HG02678 (cell line): ENCODE results near the gene FZD2.
"Not testable (repeated sequence)": the region's sequence is repeated elsewhere in the genome, so short reads cannot be mapped to it uniquely, and the experiment has no call there.

Experiments
- ATAC-seq: cut with Tn5 transposase; IDR thresholded peaks from one replicate; pipeline ENCODE4 v1.9.1; 2021; ENCODE audit warnings: mild to moderate bottlenecking, moderate library complexity; ENCODE audit not compliant: unreplicated experiment

FZD2 gene

DNA sequence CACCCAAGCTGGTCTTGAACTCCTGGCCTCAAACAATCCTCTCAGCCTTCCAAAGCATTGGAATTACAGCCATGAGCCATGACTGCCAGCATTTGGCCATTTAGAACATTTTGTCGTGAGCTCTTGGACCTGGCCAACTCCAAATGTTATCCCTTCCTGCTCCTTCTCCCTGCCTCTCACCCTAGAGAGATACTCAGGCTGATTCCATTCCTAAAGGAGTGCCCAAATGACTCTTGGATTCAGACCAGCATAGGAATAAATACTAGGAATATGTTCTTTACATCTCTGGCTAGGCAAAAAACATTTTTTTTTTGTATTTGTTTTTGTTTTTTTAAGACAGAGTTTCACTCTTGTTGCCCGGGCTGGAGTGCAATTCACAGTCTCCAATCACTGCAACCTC lies 15.5 kb downstream of the FZD2 start:
- no peak for ATAC-seq

DNA sequence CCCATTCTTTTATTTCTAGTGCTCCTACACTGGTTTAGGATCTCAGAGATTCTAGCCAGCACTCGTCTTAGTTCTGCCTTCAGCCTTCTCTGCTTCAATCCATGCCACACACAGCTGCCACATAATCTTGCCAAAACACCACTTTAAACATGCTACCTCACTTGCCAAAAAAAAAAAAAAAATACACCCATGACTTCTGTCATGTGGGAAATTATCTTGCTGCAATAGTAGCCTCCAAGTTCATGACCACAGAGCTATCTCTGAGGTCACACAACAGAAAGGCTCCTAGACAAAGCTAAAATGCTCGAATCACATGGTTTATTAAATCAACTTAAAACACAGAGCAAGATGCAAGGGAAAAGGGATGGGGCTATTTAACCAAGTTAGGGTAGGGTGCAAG lies 18.1 kb downstream of the FZD2 start:
- ATAC-seq: no peak

DNA sequence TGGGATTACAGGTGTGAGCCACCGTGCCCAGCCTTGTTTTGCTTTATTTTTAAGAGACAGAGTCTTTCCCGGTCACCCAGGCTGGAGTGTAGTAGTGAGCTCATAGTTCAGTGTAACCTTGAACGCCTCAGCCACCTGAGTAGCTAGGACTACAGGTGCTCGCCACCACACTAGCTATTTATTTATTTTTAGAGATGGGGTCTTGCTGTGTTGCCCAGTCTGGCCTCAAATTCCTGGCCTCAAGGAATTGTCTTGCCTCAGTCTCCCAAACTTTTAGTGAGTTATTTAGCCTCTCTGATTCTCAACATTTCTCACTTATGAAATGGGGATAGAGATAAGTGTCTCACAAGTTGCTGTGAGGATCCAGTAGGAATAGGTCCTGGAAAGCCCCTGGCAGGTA lies 21.7 kb downstream of the FZD2 start:
- ATAC-seq: no peak

DNA sequence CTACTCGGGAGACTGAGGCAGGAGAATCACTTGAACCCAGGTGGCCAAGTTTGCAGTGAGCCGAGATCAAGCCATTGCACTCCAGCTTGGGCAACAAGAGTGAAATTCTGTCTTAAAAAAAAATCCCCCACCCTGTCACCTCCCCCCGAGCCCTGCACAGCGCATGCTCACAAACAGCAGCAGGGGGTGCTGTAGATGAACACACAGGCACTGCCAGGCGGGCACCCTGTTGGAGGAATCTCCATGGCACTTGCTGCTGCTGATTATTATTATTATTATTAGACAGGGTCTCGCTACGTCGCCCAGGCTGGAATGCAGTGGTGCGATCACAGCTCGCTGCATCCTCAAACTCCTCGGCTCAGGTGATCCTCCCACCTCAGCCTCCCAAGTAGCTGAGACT lies 24.6 kb downstream of the FZD2 start:
- no peak for ATAC-seq

DNA sequence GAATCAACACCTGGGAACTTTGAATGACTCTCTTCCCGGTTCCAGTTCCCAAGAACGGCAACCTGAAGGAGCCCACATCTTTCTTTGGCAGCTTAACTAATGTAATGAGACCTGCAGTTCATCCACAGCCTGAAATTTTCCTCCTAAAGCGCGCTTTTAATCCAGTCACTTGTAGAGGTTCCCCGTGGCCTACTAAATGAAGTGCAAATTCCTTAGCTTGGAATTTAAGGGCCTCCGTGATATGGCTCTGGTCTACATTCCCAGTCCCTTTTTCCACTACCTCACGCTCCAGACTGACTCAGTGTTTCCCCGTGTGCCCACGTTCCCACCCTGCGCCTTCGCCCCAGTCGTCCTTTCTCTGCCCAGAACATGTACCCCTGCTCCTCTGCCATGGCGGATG lies 27.2 kb downstream of the FZD2 start:
- ATAC-seq: no peak

DNA sequence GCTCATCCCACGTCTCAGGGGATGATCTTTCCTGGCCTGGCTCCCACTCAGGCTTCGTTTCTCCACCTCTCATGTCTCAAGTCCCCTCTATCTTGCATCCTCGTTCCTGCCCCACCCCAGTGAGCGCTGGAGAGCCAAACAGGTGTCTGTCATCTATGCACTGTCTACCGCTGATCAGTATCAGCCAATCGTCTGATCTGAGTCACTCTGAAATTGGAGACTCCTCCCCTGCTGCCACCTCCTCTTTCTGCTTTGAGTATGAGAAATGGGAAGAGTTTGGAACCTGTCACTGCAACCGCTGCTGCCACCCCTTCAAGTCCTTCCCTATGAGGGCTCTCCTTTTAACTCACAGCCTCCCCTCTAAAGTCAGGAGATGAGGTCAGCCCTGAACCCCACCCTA lies 28.0 kb downstream of the FZD2 start:
- no peak for ATAC-seq

DNA sequence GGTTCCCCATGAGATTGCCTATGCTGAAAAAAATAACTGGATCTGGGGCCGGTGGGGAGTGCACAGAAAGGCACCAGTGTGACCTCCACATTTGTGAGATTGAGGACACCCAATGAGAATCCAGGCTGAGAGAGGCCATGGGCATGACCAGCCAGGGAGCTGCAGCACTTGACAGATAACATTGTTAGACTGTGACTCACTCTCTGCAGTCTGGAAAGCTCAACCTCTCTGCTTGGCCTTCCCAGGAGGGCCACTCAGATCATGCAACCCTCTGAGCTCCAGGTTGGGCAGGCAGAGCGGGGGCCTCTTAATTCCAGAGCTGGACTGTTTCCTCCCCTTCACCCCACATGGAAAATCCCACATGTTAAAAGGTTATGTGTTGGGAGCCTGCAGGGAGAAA lies 30.1 kb downstream of the FZD2 start:
- ATAC-seq: no peak

DNA sequence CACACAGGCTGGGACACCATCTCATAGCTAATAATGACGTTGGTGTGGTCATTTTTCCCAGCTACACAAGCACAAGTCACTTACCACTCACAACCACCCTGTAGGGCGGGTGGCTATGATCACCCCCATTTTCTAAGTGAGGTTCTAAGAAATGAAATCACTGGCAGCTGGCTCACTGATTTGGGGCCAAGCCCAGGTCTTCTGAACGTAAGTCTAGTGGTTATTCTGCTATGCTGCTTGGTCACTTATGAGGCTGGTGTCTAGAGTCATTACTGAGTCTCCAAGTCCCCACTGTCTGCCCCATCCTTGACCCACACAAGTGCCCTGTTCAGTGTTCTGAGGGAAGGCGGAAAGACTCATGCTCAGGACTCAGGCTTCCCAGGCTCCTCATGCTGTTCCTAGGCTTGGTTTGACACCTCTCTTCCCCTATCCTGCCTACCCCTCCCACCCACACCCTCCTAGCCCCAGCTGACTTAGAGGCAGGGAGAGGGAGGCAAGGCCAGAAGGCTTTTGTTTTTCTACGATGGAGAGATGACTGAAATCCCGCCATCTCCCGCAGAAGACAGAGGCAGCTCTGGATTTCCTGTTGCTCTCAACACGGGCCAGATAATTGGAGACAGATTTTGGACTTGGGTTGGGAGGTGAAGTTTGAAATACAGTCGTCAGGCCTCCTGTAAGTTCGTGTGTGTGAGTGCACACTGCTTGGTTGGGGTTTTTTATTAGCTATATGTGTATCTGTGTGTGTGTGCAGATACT lies 32.2 kb downstream of the FZD2 start:
- no peak for ATAC-seq

DNA sequence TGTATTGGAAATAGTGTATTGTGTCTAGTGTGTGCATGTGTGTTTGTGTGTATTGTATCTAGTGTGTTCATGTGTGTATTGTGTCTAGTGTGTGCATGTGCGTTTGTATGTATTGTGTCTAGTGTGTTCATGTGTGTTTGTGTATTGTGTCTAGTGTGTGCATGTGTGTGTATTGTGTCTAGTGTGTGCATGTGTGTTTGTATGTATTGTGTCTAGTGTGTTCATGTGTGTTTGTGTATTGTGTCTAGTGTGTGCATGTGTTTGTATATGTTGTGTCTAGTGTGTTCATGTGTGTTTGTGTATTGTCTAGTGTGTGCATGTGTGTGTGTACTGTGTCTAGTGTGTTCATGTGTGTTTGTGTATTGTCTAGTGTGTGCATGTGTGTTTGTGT lies 32.8 kb downstream of the FZD2 start:
- ATAC-seq: not testable (repeated sequence)

DNA sequence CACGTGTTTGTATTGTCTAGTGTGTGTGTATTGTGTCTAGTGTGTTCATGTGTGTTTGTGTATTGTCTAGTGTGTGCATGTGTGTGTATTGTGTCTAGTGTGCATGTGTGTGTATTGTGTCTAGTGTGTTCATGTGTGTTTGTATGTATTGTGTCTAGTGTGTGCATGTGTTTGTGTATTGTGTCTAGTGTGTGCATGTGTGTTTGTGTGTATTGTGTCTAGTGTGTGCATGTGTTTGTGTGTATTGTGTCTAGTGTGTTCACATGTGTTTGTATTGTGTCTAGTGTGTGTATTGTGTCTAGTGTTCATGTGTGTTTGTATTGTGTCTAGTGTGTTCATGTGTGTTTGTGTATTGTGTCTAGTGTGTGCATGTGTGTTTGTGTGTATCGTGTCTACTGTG lies 33.5 kb downstream of the FZD2 start:
- not testable (repeated sequence) for ATAC-seq

DNA sequence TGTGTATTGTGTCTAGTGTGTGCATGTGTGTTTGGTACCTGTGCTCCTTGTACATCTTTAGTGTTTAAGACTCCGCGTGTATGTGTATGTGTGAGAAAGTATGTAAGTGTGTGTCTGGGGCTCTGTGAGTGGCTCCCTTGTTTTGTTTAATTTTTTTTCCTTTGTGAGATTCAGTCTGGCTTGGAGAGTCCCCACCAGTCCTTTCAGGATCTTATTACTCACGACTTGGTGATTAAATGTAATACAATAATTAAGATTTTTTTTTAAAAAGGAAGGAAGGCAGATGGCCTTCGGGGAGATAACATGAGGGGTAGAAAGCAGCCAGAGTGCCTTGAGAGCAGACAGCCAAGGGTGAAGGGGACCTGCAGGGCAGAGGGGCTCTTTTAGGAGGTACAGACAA lies 33.9 kb downstream of the FZD2 start:
- no peak for ATAC-seq

DNA sequence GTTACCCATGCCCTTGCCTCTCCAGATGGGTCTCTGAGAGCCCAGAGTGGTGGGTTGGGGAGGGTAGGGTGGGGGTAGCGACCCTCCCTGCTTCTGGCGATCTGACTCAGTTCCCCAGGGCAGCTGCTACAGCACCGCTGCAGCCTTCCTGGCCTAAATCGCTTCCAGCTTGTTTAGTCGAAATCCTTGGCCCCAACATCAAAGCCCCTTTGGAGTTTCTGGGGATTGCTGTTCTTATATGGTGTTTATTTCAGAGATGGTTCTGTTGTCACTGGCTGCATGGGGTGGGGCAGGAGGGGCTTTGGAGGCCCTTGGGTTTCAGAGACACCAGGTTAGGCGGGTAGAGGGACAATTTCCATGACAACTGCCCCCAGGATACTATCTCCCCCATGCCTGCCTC lies 35.9 kb downstream of the FZD2 start:
- no peak for ATAC-seq

DNA sequence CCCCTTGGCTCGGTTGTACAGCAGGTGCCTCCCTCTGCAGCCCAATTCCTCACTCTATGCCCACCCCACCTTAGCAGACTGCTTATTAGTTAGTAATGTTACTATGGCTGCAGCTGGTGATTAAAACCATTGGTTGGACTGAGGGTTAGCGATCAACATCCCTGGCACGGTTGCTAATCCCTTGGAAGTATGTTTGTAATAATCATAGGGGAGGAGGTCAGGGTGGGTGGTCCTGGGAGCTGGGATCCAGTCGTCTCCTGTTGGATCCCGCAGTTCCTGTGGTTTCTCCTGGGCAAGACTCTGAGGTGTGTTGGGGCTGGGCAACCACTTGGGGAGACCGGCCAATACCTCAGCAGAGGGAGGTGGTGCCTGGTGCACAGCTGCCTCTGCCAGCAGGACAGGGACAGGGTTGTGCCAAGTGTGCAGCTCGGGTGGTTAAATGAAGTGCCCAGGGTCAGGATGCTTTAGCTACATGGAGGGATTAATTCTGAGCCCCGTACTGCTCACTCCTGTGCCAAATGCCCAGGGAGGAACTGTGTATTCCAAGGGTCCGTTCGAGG lies 38.0 kb downstream of the FZD2 start:
- no peak for ATAC-seq

DNA sequence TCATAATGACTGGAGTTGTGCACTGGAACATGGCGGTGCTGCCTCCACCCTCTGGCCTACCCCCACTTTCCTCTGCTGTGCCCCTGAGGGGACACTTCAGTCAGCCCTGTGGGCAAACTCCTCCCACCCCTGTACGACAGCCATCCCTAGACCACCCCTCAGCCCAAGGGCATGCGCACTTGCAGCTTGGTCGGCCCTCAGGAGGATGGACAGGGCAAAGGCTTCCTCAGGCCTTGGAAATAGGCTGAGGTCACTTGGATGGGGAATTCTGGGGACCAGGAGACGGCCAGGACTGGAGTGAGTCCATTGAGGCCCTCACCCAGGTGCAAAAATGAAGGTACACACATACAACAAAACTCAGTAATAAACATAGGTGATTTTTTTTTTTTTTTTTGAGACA lies 41.0 kb downstream of the FZD2 start:
- ATAC-seq: no peak

DNA sequence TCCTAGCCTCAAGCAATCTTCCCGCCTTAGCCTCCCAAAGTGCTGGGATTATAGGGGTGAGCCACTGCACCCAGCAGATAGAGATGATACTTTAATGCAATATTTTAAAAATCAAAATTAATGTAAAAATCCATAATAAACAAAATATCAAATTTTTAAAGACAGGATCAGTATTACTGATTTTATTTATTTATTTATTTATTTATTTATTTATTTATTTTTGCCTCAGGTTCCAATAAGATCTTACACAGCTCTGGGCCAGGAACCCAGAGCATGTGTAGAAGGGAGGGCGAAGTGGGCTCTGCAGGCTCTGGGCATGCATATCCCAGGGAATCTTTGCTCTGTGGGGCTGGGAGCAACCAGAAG lies 41.6 kb downstream of the FZD2 start:
- ATAC-seq: no peak

DNA sequence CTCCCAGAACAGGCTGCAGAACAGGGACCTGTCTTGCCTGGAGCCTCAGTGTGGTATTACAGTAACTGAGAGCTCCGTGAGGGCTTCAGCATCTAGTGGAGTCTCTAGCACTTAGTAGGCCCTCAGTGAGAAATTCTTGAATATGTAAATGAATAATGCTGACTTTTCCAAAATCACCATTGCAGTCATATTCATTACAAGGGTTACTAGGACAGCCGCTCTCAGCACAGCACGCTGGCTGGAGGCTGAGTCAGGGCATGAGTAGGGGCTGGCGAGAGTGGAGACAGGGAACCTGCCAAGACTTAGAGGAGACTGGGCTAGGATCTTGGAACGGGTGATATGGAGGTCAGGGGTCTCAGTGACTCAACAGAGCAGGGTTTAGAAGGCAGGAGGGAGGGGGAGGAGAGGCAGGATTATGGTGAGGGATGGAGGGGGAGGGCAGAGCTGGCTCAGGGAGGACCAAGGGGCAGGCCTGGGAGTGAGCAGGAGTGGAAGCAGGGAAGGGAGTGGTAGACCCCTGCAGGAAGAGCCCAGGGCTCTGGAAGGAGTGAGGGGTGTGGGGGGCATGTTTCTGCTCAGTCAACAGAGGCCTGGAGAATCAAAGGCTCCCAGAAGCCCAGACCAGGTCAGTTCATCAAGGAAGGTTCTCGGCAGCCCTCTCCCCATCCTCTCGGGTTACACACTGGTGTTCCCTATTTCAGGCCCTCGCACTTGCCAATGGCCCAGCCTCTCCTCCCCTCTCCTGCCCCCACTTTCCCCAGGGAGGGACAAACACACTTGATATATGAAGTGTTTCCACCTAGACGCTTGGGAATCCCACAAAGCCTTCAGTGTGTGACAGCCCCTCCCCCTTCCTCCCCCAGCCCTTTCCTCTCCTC lies 42.3 kb downstream of the FZD2 start:
- no peak for ATAC-seq

DNA sequence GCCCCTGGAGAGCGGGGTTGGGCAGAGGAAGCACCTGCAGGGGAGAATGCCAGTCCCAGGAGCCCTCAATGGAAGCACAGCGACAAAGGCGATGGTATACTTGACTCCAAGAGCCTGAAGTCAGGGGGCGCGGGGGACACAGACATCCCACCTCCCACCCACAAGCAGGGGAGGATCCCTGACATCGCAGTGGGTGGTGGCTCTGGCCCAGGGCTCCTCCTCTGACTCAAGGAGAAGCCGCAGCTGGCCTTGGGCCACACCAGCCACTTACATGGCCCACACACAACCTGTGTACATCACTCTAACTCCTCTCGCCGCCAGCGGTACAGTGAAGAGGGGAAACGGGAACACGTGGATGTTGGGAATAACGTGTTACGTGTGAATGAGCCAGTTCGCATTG lies 44.3 kb downstream of the FZD2 start:
- no peak for ATAC-seq

DNA sequence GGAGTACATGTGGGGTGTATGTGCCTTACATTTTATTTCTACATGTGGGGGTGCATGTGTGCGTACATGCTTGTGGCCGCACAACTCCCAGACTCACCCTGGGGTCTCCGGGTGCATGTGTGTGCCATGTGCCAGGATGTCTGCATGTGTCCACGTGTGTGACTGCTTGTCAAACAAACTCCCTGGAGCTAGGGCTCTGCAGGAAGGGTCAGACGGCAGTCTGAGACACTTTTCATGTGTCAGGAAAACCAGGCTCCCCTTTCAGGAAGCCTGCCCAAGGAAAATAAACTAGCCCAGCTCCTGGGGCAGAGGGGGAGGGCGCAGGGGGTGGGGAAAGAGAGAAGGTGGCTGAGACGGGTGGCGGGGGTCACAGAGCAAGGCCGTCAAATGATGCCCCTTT lies 44.7 kb downstream of the FZD2 start:
- ATAC-seq: no peak

DNA sequence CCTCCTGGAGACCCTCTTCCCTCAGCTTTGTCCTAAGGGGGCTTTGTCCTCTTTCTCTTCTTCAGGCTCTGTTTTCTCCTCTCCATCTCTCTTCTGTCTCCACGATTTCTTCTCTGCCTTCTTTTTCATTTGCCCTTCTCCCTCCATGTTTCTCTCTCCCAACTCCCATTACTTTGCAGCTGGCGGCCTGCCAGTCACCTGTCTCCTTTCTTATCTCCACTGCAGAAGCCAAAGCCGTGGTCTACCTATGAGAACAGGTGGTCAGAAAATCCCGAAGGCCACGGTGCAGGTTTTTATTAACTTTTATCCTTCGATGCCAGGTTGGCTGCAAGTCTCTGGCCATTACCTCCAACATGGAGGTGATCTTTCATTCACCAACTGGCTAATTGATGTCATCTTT lies 45.1 kb downstream of the FZD2 start:
- ATAC-seq: no peak

DNA sequence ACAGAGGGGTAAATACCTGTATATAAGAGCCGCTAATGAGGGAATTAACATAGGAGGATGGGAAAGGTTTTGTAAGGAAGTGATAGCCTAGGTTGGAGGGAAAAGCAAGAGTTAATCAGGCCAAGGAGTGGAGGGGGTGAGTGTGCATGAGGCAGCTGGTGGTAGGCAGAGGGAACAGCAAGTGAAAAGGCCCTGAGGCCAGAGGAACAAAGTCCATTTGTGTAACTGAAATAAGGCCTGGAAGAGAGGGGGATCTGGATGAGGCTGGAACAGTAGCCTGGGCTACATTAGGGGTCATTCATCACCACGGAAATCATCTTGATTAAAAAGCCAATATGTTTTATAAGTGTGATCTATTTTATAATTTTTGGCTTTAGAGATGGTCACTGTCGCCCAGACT lies 45.7 kb downstream of the FZD2 start:
- ATAC-seq: no peak

DNA sequence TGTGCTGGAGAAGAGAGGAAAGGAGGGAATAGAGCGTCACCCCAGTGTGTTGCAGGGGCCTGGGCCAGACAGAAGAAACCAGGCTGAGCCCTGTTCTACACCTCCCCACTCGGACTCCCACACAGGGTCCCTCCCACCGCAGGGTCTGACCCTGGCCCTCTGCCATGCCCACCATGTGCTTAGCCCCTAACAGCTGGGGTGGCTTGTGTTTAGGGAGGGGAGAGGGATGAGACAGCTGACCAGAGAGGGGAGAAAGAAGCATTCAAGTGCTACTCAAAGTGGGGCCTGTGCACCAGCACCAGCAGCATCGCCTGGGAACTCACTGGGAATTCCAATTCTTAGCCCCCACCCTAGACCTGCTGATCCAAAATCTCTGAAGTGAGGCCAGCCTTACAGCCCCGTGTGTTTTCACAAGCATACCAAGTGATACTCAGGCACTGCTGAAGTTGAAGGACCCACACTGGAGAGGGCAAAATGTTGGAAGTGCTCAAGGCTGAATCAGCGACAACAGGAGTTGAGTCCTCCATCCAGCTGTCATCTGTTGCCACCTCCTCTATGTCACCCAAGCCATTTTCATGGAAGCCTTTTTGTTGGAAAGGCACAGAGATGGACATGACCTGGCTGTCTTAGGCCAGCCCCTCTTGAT lies 47.0 kb downstream of the FZD2 start:
- ATAC-seq: no peak
